GM21390 (cell line): ENCODE data around the gene VARS1.
A peak's percentile ranks its signal among the peaks of the same experiment; 100 is the strongest.
"Not testable (repeated sequence)": the region's sequence is repeated elsewhere in the genome, so short reads cannot be mapped to it uniquely, and the experiment has no call there.

Experiments
- ATAC-seq: cut with Tn5 transposase; IDR thresholded peaks from one replicate; pipeline ENCODE4 v1.9.1; 2021; ENCODE audit not compliant: unreplicated experiment

The VARS1 gene

DNA sequence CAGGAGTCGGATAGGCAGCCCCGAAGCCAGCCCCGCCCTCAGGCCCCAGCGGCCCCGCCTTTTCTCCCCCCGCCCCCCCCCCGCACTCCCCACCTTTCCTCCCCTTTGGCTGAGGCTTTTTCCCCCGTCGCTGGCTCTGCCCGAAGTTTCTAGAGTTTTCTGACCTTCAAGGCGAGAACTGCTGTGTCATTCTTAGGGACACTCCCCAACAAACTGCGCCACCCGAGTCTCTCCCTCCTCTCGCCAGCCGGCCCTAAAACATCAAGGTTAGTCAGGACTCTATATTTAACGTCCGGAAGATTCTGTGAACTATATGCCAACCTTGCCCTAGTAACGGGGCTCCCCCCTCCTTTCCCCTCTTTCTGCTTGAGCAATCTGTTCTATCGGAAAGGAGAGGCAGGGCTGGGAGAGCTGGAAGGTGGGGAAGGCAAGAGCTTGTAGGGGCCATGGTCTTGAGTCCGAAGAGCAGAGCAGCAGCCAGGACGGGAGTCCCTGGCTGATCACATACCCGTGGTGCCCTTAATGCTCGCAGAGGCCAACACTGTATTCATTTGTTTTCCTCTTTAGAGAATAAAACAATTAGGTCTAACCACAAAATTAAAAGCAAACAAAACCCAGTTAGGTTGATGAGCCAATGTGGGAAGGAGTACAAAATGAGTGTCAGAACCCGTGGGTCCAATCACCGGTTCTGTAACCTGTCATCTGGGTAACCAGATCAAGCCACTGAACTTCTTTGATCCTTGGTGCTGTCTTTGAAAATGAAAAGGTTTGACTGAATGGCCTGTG is 26.7 kb upstream of the VARS1 start:
- ATAC-seq, result no peak

GRCh38 chr6:31821301-31822035 is 25.9 kb upstream of the VARS1 start:
- no peak for ATAC-seq

DNA sequence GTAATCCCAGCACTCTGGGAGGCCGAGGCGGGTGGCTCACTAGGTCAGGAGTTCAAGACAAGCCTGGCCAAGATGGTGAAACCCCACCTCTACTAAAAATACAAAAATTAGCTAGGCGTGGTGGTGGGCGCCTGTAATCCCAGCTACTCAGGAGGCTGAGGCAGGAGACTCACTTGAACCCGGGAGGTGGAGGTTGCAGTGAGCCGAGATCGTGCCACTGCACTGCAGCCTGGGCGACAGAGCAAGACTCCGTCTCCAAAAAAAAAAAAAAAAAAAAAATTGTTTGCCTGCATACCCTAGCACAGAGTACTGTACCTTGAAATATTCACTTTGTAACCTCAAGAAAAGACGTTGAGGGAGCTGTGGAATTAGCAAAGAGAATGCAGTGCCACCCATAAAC is 24.8 kb upstream of the VARS1 start:
- ATAC-seq, result not testable (repeated sequence)

DNA sequence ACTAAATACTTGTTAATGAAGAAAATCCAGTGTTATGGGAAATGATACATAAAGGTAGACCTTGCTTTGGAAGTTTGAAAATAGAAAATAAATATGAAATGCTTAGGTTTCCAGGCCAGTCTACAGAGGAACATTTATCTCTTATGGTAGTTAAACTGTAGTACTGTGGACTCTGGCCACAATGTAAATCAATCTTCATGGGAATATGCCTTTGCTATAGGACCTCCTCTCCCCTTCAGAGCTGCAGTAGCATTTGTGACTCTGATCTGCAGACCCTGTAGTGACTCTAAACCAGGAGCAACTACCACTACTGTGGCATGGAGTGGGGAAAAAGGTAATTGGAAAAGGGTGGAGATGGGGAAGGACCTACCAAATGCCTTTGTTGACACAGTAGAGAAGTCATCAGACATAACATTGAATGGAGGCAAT is 24.3 kb upstream of the VARS1 start:
- ATAC-seq, result no peak

- not testable (repeated sequence) for ATAC-seq
Measured at GRCh38 chr6:31817929-31818511, 22.5 kb upstream of the VARS1 start.

- ATAC-seq, result not testable (repeated sequence)
Measured at GRCh38 chr6:31817133-31817928, 21.8 kb upstream of the VARS1 start.

- peak; percentile 34 for ATAC-seq
Measured at GRCh38 chr6:31815025-31815838, 19.7 kb upstream of the VARS1 start, which contains the start of the genes HSPA1A and HSPA1L. TSS of gene HSPA1A (plus strand) at chr6:31815543. CDS start at chr6:31815757, 214 bp downstream. TSS of gene HSPA1L (minus strand) at chr6:31815283. CDS start at chr6:31811972, 3,311 bp downstream.

DNA sequence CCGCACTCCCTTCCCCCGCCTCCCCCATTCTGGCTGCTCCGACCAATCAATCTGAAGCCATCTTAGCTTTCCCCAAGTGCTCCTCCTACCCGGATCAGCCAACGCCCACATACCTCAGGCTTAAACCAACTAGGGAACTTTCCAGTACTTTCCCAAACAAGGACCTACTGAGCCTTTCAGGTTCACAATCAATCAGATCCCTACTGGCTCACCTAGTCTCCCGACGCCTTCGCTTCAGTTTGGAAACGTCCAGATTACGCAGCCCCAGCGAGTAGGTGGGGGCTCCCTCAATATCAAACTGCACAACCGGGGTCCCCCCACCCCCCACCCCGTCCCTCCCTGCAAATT is 19.1 kb upstream of the VARS1 start:
- ATAC-seq, result no peak

DNA sequence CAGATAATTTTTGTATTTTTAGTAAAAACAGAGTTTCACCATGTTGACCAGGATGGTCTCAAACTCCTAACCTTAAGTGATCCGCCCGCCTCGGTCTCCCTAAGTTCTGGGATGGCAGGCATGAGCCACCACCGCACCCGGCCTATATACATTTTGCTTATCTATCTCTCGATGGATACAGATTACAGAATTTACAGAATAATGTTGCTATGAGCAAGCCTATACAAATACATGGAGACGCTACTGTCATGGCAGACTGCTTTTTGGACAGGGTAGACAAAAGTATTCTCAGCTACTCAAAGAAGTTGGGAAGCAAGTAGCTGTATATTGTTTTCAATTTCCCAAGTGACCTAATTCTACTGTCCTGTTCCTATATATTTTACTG is 17.9 kb upstream of the VARS1 start:
- ATAC-seq, result no peak

- ATAC-seq, result no peak
Measured at GRCh38 chr6:31811645-31812044, 16.1 kb upstream of the VARS1 start.

DNA sequence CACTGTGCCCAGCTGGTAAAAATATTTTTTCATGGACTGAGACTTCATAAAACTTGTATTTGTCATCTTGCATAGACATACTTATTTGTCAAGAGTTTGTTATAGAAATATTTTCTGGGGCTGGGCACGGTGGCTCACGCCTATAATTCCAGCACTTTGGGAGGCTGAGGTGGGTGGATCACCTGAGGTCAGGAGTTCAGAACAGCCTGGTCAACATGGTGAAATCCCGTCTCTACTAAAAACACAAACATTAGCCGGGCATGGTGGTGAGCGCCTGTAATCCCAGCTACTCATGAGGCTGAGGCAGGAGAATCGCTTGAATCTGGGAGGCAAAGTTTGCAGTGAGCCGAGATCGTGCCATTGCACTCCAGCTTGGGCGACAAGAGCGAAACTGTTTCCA is 13.0 kb upstream of the VARS1 start:
- not testable (repeated sequence) for ATAC-seq

- ATAC-seq, result peak; percentile 84
Measured at GRCh38 chr6:31806470-31807272, 11.1 kb upstream of the VARS1 start, which contains the start of gene LSM2. TSS of gene LSM2 (minus strand) at chr6:31806966. CDS start at chr6:31806757, 209 bp downstream.

DNA sequence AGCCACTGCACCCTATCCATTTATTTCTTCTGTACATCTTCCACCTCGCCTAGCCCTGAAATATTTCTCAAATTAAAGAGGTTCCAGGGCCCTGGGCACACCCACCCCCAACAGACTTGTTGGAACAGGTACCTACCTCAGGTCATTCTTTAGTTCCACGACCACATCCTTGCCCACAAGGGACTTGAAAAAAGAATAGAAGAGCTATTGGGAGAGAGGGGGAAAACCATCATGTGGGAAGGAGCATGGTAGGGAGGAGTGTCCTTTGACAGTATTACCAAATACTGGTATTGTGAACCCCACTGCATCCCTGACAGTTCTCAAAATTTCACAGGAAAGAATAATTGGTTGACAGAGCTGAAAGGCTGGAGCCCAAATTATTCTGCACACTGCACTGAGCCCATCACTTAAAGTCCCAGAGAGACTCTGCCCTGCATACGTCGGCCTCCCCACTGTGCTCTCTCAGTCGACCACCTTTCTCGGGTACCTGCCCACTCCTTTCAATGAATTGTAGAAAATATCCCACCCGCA is 10.5 kb upstream of the VARS1 start:
- ATAC-seq, result no peak

- ATAC-seq, result not testable (repeated sequence)
Measured at GRCh38 chr6:31801031-31801927, 5.7 kb upstream of the VARS1 start.

- ATAC-seq, result no peak
Measured at GRCh38 chr6:31799781-31800180, 4.2 kb upstream of the VARS1 start.

- ATAC-seq, result no peak
Measured at GRCh38 chr6:31797588-31797987, 2.0 kb upstream of the VARS1 start.

GRCh38 chr6:31796993-31797385 is 1.4 kb upstream of the VARS1 start:
- no peak for ATAC-seq
